AG04450 (cell line): Measurements from ENCODE around the gene PLBD1. TPM values are rescaled to one million over a fixed set of nuclear protein-coding genes. Genes with fewer than 3 reads are reported as not detected.

ENCODE experiments used
- CTCF ChIA-PET: fragments of 300-600, 350-600 bp; formaldehyde crosslinking; extraction: SDS; loops from one replicate; lab custom pipeline; 2022; ENCODE audit warnings: antibody characterized with exemption, inconsistent platforms; lab: Charles Lee
- POLR2A ChIA-PET: fragments of 350-600 bp; formaldehyde crosslinking; extraction: SDS; loops from one replicate; lab custom pipeline; 2021; ENCODE audit warnings: antibody characterized with exemption, inconsistent platforms; lab: Yijun Ruan, JAX
- DNase-seq: peaks from one replicate; pipeline ENCODE4 v3.0.0-alpha.2; 2011; ENCODE audit warnings: low read depth, low spot score
- H3K27ac ChIP-seq: one replicate; pipeline ENCODE4 v1.5.1; 2012; ENCODE audit warnings: low read depth, low read length, control low read depth
- H3K27me3 ChIP-seq: one replicate; pipeline ENCODE4 v1.6.0; 2012; ENCODE audit warnings: low read length; ENCODE audit not compliant: control insufficient read depth, insufficient read depth
- H3K4me3 ChIP-seq: 2 replicates; pipeline ENCODE4 v1.5.1; 2011; ENCODE audit warnings: mild to moderate bottlenecking, low read depth, low read length, control low read depth
- H3K9me3 ChIP-seq: 2 replicates; pipeline ENCODE4 v1.5.1; 2012; ENCODE audit warnings: low read length; ENCODE audit not compliant: control insufficient read depth, insufficient read depth
- polyA plus RNA-seq: library from polyadenylated mRNA; depleted of rRNA; stranded (reverse); fragments of >200 nt; gene quantifications from 2 replicates; pipeline ENCODE4 v1.2.3, GENCODE V29; 2011
- TF ChIP-seq, protein P1 (sequence below): IDR thresholded peaks from 2 replicates; pipeline ENCODE4 v1.5.1; 2011; ENCODE audit warnings: low read depth, low read length, control low read depth, inconsistent platforms

PLBD1 gene
- polyA plus RNA-seq, 1 experiment = 0.37 TPM

DNA sequence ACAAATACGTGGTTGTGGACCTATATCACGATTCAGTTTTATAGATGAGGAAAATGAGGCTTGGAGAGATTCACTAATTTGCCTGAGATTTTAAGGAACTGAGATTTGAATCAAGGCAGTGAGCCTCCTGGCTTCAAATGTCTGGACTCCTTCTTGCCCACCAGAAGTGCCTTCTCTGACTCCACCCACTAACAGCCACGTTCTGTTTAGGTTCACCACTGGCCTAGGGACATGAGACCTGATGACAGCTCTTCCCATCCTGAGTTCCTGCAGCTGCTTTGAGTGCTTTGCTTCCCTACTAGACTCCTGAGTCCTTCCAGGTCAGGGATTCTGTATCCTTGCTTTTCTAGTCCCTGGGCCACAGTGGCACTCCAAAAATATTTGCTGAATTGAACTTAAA lies 57.1 kb downstream of the PLBD1 start:
- CTCF ChIA-PET = no interaction called here

DNA sequence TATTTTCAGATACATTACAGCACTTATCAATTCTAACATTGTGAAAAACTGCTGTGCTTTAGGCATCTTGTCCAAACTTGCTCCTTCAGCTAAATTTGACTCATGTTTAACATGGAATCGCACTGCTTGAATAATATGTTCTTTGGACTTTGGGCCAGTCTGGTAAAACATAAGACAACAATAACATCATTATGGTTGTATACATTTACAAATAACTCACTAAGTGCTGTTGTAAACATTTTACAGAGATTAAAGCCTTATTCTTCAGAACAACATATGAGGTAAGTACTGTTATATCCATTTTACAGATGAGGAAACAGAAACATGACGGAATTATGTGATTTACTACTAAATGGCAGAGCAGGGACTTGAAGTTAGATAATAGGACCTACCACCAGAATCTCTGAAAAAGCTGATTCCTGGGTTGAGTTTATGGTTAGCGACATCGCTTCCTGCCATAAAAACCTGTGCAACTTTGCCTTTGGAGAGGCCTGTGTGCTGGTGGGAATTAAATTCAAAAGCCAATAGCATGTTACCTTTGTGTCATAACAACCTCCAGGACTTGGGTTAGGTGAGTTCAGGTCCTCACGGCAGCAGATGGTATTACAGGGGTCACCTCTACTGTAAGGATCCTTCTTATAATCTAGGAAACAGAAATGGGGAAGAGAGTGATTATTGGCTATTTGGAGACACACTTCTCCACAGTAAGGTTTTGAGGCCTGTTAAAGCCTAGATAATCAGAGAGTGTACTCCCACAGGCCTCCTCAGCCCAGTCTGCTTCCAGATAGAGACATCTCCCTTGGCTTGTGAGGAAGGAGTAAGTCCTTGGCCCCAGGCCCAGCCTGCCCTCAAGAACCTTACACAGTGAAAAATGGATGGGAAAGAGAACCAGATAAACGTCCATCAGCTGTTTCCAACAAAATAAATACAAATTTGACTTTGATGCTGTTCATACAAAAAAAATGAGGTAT lies 61.8 kb downstream of the PLBD1 start:
- TF ChIP-seq, protein P1, sequence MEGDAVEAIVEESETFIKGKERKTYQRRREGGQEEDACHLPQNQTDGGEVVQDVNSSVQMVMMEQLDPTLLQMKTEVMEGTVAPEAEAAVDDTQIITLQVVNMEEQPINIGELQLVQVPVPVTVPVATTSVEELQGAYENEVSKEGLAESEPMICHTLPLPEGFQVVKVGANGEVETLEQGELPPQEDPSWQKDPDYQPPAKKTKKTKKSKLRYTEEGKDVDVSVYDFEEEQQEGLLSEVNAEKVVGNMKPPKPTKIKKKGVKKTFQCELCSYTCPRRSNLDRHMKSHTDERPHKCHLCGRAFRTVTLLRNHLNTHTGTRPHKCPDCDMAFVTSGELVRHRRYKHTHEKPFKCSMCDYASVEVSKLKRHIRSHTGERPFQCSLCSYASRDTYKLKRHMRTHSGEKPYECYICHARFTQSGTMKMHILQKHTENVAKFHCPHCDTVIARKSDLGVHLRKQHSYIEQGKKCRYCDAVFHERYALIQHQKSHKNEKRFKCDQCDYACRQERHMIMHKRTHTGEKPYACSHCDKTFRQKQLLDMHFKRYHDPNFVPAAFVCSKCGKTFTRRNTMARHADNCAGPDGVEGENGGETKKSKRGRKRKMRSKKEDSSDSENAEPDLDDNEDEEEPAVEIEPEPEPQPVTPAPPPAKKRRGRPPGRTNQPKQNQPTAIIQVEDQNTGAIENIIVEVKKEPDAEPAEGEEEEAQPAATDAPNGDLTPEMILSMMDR = no peak
- CTCF ChIA-PET = interaction anchor here (0.5 to 1.4 kb wide), 3 partner anchors 124 to 306 kb away, joined by 3 to 5 read pairs (median 5); no protein-coding TSS in a partner anchor
- Histone ChIP-seq H3K27ac (no peak overlapping the region), H3K9me3 (no peaks in the 10 kb centered on the region), H3K27me3 (no peaks in the 10 kb centered on the region), H3K4me3 (no peak overlapping the region)
- POLR2A ChIA-PET = interaction anchor here (0.6 kb wide), 2 partner anchors 26 to 1279 kb away, joined by 3 read pairs; no protein-coding TSS in a partner anchor
- DNase-seq = no peak

More for the DNA sequence above, 57.1 kb downstream of the PLBD1 start:
- Histone ChIP-seq H3K27me3 (no peaks in the 10 kb centered on the region), H3K9me3 (no peaks in the 10 kb centered on the region), H3K27ac (no peak overlapping the region), H3K4me3 (no peak overlapping the region)
- DNase-seq = no peak
- TF ChIP-seq, protein P1 = no peak
- POLR2A ChIA-PET = no interaction called here

DNA sequence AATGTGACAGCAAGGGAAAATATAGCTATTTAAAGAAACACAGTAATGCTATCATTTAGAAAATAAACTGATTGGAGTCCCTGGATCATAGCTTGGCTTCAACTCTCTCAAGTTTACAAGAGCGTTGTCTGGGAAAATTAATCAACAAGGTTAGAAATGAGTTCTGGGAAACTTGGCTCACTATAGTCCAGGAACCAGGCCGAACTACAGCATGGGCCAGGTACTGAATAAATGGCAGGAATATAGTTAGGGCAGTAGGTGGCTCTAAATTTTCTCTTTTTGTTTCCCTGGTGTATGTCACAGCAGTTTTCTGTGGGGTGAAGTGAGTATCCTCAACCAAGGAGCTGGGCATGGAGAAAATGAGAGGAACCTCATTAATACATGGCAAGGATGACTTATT lies 72.4 kb downstream of the PLBD1 start:
- TF ChIP-seq, protein P1 = no peak
- DNase-seq = no peak

DNA sequence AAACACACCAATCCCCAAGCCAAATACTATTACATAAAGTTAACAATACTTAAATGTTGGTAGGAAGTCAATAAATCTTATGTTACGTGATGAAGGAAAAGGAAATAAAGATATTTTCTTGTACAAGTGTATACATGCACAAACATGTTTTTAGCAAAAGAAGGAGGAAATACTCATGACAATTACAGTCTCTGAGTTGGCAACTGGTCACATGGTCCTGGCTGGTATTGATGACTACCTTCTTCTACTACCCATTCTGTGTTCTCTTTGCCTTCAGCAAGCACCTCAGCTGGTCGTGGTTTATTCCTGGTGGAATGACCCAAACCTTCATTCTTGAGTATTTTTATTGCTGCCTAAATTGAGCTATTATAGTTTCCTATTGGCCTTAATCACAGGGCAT lies 84.8 kb downstream of the PLBD1 start:
- H3K27ac ChIP-seq = no peak overlapping the region
- no peaks in the 10 kb centered on the region for H3K27me3 ChIP-seq
- CTCF ChIA-PET = no interaction called here
- TF ChIP-seq, protein P1 = no peak
- DNase-seq = no peak
- POLR2A ChIA-PET = no interaction called here
- no peak overlapping the region for H3K4me3 ChIP-seq
- no peaks in the 10 kb centered on the region for H3K9me3 ChIP-seq

More for the DNA sequence above, 72.4 kb downstream of the PLBD1 start:
- H3K27ac ChIP-seq = no peak overlapping the region
- ChIA-PET CTCF (interaction anchor here (0.6 to 2.2 kb wide), 2 partner anchors 237 to 257 kb away, joined by 3 to 10 read pairs; no protein-coding TSS in a partner anchor), POLR2A (no interaction called here)
- H3K27me3 ChIP-seq = no peaks in the 10 kb centered on the region
- H3K9me3 ChIP-seq = no peaks in the 10 kb centered on the region
- H3K4me3 ChIP-seq = no peak overlapping the region

DNA sequence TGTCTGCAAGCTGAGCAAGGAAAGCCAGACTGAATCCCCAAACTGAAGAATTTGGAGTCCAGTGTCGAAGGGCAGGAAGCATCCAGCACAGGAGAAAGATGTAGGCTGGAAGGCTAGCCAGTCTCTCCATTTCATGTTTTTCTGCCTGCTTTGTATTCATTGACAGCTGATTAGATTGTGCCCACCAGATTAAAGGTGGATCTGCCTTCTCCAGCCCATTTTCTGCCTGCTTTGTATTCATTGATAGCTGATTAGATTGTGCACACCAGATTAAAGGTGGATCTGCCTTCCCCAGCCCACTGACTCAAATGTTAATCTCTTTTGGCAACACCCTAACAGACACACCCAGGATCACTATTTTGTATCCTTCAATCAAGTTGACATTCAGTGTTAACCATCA lies 85.3 kb downstream of the PLBD1 start:
- Histone ChIP-seq H3K27ac (no peak overlapping the region), H3K27me3 (no peaks in the 10 kb centered on the region), H3K4me3 (no peak overlapping the region), H3K9me3 (no peaks in the 10 kb centered on the region)
- CTCF ChIA-PET = no interaction called here
- POLR2A ChIA-PET = no interaction called here
- TF ChIP-seq, protein P1 = no peak
- no peak for DNase-seq
